Measurements from ENCODE around the gene STOML1. TPM values are rescaled to one million over a fixed set of nuclear protein-coding genes. Genes with fewer than 3 reads are reported as not detected.

STOML1 gene
- total RNA-seq, 1 experiment from 2014 or later: 2.5 TPM

DNA sequence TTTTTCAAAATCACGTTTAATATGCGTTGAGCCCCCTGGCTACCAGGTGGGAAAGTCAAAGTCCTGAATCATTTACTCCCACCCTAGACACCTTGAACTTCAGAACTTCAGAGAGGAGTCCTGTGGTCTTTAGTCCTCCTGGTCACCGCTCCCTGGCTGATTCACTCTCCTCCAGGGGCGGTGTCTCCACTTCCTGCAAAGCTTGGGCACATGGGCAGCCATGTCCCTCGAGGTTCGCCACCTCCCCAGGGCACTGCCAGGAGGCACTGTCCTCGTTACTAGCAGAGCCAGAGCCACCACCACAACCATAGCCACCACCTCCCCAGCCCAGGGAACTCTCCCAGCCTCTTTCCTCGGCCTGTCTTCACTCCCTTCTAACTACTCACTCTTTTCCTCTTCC, 34.8 kb downstream of the STOML1 start:
- Histone ChIP-seq H4K5ac (ENCODE audit: insufficient read length, low read depth, low read length) (no peak overlapping the region), H3K23me2 (ENCODE audit: insufficient read length, low read depth, low read length, poor library complexity, severe bottlenecking) (no peaks in the 10 kb centered on the region), H4K91ac (ENCODE audit: insufficient read length, low read depth, low read length) (no peak overlapping the region), H4K20me1 (ENCODE audit: control insufficient read depth, insufficient read depth, insufficient read length) (no peaks in the 10 kb centered on the region), H3K23ac (ENCODE audit: insufficient read length, low read depth, low read length) (no peak overlapping the region), H4K8ac (replicated peaks; ENCODE audit: insufficient read length, low read depth, low read length) (no peak overlapping the region), H3K4me2 (ENCODE audit: insufficient read depth, insufficient read length, low read length) (no peak overlapping the region), H3K27ac (ENCODE audit: insufficient read length, low read depth, low read length) (no peak overlapping the region), H2BK5ac (ENCODE audit: insufficient read length, low read length) (no peak overlapping the region), H3T11ph (ENCODE audit: low read length) (no peak overlapping the region), H2BK120ac (ENCODE audit: low read depth, low read length, poor library complexity, severe bottlenecking) (no peak overlapping the region), H3K9ac (ENCODE audit: extremely low read depth, insufficient read length, low read length) (no peak overlapping the region), H3K4me1 (ENCODE audit: insufficient read depth, low read length) (no peaks in the 10 kb centered on the region), H2AK5ac (ENCODE audit: insufficient read length, low read length) (no peak overlapping the region), H2BK12ac (ENCODE audit: insufficient read length, low read depth, low read length) (no peak overlapping the region), H3K27me3 (ENCODE audit: insufficient read depth, low read length) (no peaks in the 10 kb centered on the region), H3K56ac (ENCODE audit: insufficient read length, low read depth, low read length) (no peak overlapping the region), H3K18ac (ENCODE audit: insufficient read length, low read depth, low read length) (no peak overlapping the region), H3K79me2 (ENCODE audit: insufficient read depth, low read length) (no peaks in the 10 kb centered on the region), H2BK20ac (ENCODE audit: low read depth, low read length, poor library complexity, severe bottlenecking) (no peak overlapping the region), H3K4ac (ENCODE audit: low read depth, low read length) (no peak overlapping the region), H3K79me1 (ENCODE audit: insufficient read depth, low read depth, low read length, poor library complexity, severe bottlenecking) (no peaks in the 10 kb centered on the region), H2AFZ (ENCODE audit: low read length) (no peak overlapping the region), H3K14ac (ENCODE audit: insufficient read depth, low read length) (no peak overlapping the region), H2BK15ac (ENCODE audit: low read depth, low read length) (no peak overlapping the region), H3K9me3 (ENCODE audit: control insufficient read depth, low read depth, low read length) (no peaks in the 10 kb centered on the region)
- peaks cover 12% of the 10 kb centered on the region for H3K27me3 Mint-ChIP-seq (ENCODE audit: low read depth)
- DNase-seq: no peak
- no peaks in the 10 kb centered on the region for H3K9me3 Mint-ChIP-seq
- no peak overlapping the region for H3K27ac Mint-ChIP-seq
- no peaks in the 10 kb centered on the region for H3K36me3 Mint-ChIP-seq (ENCODE audit: insufficient read depth in 1 of 3, low read depth in 3 of 3)
- H3K4me1 Mint-ChIP-seq: peaks cover 0 to 14% of the 10 kb centered on the region in 2 experiments; a peak in 2 of 4 replicates
- TF ChIP-seq, protein P1, sequence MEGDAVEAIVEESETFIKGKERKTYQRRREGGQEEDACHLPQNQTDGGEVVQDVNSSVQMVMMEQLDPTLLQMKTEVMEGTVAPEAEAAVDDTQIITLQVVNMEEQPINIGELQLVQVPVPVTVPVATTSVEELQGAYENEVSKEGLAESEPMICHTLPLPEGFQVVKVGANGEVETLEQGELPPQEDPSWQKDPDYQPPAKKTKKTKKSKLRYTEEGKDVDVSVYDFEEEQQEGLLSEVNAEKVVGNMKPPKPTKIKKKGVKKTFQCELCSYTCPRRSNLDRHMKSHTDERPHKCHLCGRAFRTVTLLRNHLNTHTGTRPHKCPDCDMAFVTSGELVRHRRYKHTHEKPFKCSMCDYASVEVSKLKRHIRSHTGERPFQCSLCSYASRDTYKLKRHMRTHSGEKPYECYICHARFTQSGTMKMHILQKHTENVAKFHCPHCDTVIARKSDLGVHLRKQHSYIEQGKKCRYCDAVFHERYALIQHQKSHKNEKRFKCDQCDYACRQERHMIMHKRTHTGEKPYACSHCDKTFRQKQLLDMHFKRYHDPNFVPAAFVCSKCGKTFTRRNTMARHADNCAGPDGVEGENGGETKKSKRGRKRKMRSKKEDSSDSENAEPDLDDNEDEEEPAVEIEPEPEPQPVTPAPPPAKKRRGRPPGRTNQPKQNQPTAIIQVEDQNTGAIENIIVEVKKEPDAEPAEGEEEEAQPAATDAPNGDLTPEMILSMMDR (conservative IDR thresholded peaks at IDR 0.05): no peak
- WGBS (ENCODE audit: extremely low coverage, insufficient read length, low lambda C conversion rate): no CpG with 5 or more reads among the region's 8 CpGs
- no peak overlapping the region for H3K4me3 Mint-ChIP-seq

Data from H9 (cell line).